SU-DHL-6 (cell line): ENCODE measurements around the gene DAAM2.

Source experiments
- CTCF ChIP-seq: fragments of 200-600 bp; sonication (generic); IDR thresholded peaks from one replicate; pipeline ENCODE4 v1.5.1; 2017; ENCODE audit warnings: antibody characterized with exemption, mild to moderate bottlenecking, low read length, moderate library complexity; ENCODE audit not compliant: insufficient read depth, poor library complexity, severe bottlenecking
- EZH2phosphoT487 ChIP-seq: fragments of 200-600 bp; sonication (generic), shearing (Covaris generic); conservative IDR thresholded peaks from 2 replicates; pipeline ENCODE4 v1.6.1; 2018; ENCODE audit warnings: mild to moderate bottlenecking, antibody characterized with exemption, low read length, moderate library complexity, mixed read lengths

- no peak for TF ChIP-seq CTCF
- TF ChIP-seq EZH2phosphoT487 = no peak
Measured at GRCh38 chr6:39776581-39776980, 15.6 kb upstream of the DAAM2 start.
